OCI-LY3 (cell line): ENCODE measurements around the gene NAT14.

Experiments
- H2AFZ ChIP-seq: fragments of 200-600, 300-600 bp; shearing (Covaris generic); 2 replicates; pipeline ENCODE4 v1.6.0; 2014; ENCODE audit warnings: antibody characterized with exemption, low read depth, low read length
- H3K27ac ChIP-seq: fragments of 200-600, 300-600 bp; sonication (generic); 2 replicates; pipeline ENCODE4 v1.5.1; 2014; ENCODE audit warnings: mild to moderate bottlenecking, low read length, moderate library complexity, mixed read lengths
- H3K27me3 ChIP-seq: fragments of 200-600, 300-600 bp; sonication (generic); 2 replicates; pipeline ENCODE4 v1.6.1; 2014; ENCODE audit warnings: low read depth, low read length, mixed read lengths
- H3K36me3 ChIP-seq: fragments of 200-600, 300-600 bp; sonication (generic); replicated peaks from 2 replicates; pipeline ENCODE3; 2014; ENCODE audit warnings: low read depth, low read length, mixed read lengths
- H3K4me1 ChIP-seq: fragments of 300-600, 200-600 bp; sonication (generic); 2 replicates; pipeline ENCODE4 v1.6.1; 2014; ENCODE audit warnings: low read length, mixed read lengths
- H3K4me2 ChIP-seq: fragments of 200-600, 300-600 bp; sonication (generic); 2 replicates; pipeline ENCODE4 v1.6.1; 2014; ENCODE audit warnings: low read length, mixed read lengths
- H3K4me3 ChIP-seq: fragments of 300-600, 200-600 bp; sonication (generic); 2 replicates; pipeline ENCODE4 v1.5.1; 2014; ENCODE audit warnings: antibody characterized with exemption, mild to moderate bottlenecking, low read length, moderate library complexity
- H3K79me2 ChIP-seq: fragments of 300-600, 200-600 bp; shearing (Covaris generic); 2 replicates; pipeline ENCODE4 v1.6.1; 2014; ENCODE audit warnings: mild to moderate bottlenecking, low read length, mixed read lengths
- H3K9ac ChIP-seq: fragments of 300-600, 200-600 bp; shearing (Covaris generic); 2 replicates; pipeline ENCODE4 v1.6.0; 2014; ENCODE audit warnings: mild to moderate bottlenecking, low read length, moderate library complexity
- H3K9me3 ChIP-seq: fragments of 200-600, 300-600 bp; shearing (Covaris generic); 2 replicates; pipeline ENCODE4 v1.6.1; 2014; ENCODE audit warnings: low read length, mixed read lengths; ENCODE audit not compliant: insufficient read depth
- H4K20me1 ChIP-seq: fragments of 200-600, 300-600 bp; sonication (generic); 2 replicates; pipeline ENCODE4 v1.6.1; 2016; ENCODE audit warnings: low read length, mixed read lengths; ENCODE audit not compliant: insufficient read depth
- CTCF ChIP-seq: fragments of 200-600, 300-600 bp; sonication (generic); IDR thresholded peaks from 2 replicates; pipeline ENCODE4 v1.5.1; 2014; ENCODE audit warnings: antibody characterized with exemption, low read length, low read depth
- EZH2phosphoT487 ChIP-seq: fragments of 200-600 bp; shearing (Covaris generic); IDR thresholded peaks from 2 replicates; pipeline ENCODE4 v1.6.1; 2018; ENCODE audit warnings: antibody characterized with exemption, mixed run types, low read depth

Gene NAT14

GRCh38 chr19:55503157-55503501 is 18.1 kb downstream of the NAT14 start:
- Histone ChIP-seq H3K4me2 (peak overlapping the region; percentile 79), H3K4me1 (peaks cover 6% of the 10 kb centered on the region), H4K20me1 (no peaks in the 10 kb centered on the region), H3K9me3 (0 out of 2 replicates have a peak, but pooled peaks cover 4% of the 10 kb centered on the region), H3K9ac (no peak overlapping the region), H3K79me2 (no peaks in the 10 kb centered on the region), H3K4me3 (peak overlapping the region; percentile 81), H2AFZ (peak overlapping the region; percentile 98), H3K36me3 (peaks cover 2% of the 10 kb centered on the region), H3K27me3 (peaks cover 6% of the 10 kb centered on the region; the same call in 1 of the 2 replicates), H3K27ac (no peak overlapping the region)
- TF ChIP-seq EZH2phosphoT487 (no peak), CTCF (no peak)

- Histone ChIP-seq H2AFZ (peak overlapping the region; percentile 98), H3K9ac (peak overlapping the region; percentile 62; the same call in 1 of the 2 replicates), H3K27ac (peak overlapping the region; percentile 47)
Measured at GRCh38 chr19:55503502-55504251, 18.7 kb downstream of the NAT14 start.

GRCh38 chr19:55504252-55504603 is 19.2 kb downstream of the NAT14 start:
- H3K4me3 ChIP-seq, result peak overlapping the region; percentile 81
- 0 out of 2 replicates have a peak, but pooled peaks cover 4% of the 10 kb centered on the region for H3K9me3 ChIP-seq
- no peak overlapping the region for H3K27ac ChIP-seq
- peak overlapping the region; percentile 62; the same call in 1 of the 2 replicates for H3K9ac ChIP-seq
- H3K4me2 ChIP-seq, result peak overlapping the region; percentile 79
- no peaks in the 10 kb centered on the region for H3K79me2 ChIP-seq
- H3K27me3 ChIP-seq, result peaks cover 9% of the 10 kb centered on the region; the same call in 1 of the 2 replicates
- TF ChIP-seq CTCF (no peak), EZH2phosphoT487 (no peak)
- peaks cover 6% of the 10 kb centered on the region for H3K4me1 ChIP-seq
- peak overlapping the region; percentile 98; the same call in 1 of the 2 replicates for H2AFZ ChIP-seq
- no peaks in the 10 kb centered on the region for H4K20me1 ChIP-seq
- peaks cover 2% of the 10 kb centered on the region for H3K36me3 ChIP-seq

More at GRCh38 chr19:55503502-55504251, 18.7 kb downstream of the NAT14 start:
- H3K4me2 ChIP-seq, result peak overlapping the region; percentile 79
- H3K27me3 ChIP-seq, result peaks cover 6% of the 10 kb centered on the region; the same call in 1 of the 2 replicates
- H3K4me3 ChIP-seq, result peak overlapping the region; percentile 81
- 0 out of 2 replicates have a peak, but pooled peaks cover 4% of the 10 kb centered on the region for H3K9me3 ChIP-seq
- H3K4me1 ChIP-seq, result peaks cover 6% of the 10 kb centered on the region
- H3K36me3 ChIP-seq, result peaks cover 2% of the 10 kb centered on the region
- H3K79me2 ChIP-seq, result no peaks in the 10 kb centered on the region
- H4K20me1 ChIP-seq, result no peaks in the 10 kb centered on the region
- TF ChIP-seq CTCF (peak; percentile 99), EZH2phosphoT487 (no peak)

- H4K20me1 ChIP-seq, result no peaks in the 10 kb centered on the region
- H3K36me3 ChIP-seq, result peaks cover 2% of the 10 kb centered on the region
- no peak overlapping the region for H3K4me2 ChIP-seq
- no peak overlapping the region for H2AFZ ChIP-seq
- peaks cover 11% of the 10 kb centered on the region; the same call in 1 of the 2 replicates for H3K27me3 ChIP-seq
- 0 out of 2 replicates have a peak, but pooled peaks cover 4% of the 10 kb centered on the region for H3K9me3 ChIP-seq
- peaks cover 6% of the 10 kb centered on the region for H3K4me1 ChIP-seq
- H3K4me3 ChIP-seq, result no peak overlapping the region
- no peaks in the 10 kb centered on the region for H3K79me2 ChIP-seq
- H3K9ac ChIP-seq, result no peak overlapping the region
- no peak overlapping the region for H3K27ac ChIP-seq
- TF ChIP-seq EZH2phosphoT487 (no peak), CTCF (no peak)
Measured at GRCh38 chr19:55504981-55505380, 20.0 kb downstream of the NAT14 start.
